Measurements from ENCODE around the gene NOXA1.

DNA sequence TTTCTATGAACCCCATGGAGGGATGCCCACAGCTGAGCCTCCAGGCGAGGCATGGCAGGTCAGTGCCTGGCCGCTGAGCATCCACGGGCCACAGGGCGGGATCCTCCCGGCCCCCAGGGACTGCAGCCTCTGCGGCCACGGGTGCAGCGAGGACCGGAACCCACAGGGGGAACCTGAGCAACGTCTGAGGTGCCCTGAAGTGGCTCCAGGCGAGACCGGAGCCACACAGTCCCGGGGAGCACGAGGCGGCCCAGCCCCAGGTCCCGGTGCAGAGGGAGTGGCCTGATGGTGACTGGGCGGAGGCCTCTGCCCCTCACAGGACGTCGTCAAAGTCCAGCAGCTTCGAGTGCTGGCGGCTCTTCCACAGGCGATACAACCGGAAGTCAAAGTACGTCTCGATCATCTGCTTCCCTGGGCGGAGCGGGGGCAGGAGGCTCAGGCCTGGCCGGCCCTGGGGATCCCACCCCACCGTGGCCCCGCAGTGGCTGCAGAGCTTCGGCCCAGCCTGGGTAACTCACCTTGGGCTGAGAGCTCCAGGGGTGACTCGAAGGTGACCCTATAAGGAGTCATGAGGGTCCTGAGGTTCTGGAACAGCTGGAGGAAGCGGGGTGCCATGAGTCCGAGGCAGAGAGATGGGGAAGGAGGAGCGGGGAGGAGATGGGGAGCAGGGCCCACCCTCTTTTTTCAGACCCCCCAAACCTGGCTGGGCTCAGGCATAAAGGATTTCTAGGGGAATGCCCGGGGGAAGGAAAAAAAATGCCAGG lies 26.1 kb downstream of the NOXA1 start:
- TF ChIP-seq ATF2 (tag by site-specific recombination; IDR thresholded peaks at IDR 0.05; ENCODE audit: low read depth) (no peak), ZIC2 (tag by site-specific recombination; IDR thresholded peaks at IDR 0.05) (no peak), SETDB1 (IDR thresholded peaks at IDR 0.05; ENCODE audit: insufficient read length, low read length) (no peak), GLIS1 (tag by site-specific recombination; IDR thresholded peaks at IDR 0.05) (no peak), ZNF391 (tag by site-specific recombination; IDR thresholded peaks at IDR 0.05; ENCODE audit: borderline replicate concordance, low read depth) (no peak), PBX3 (CRISPR knock-in tag; IDR thresholded peaks at IDR 0.05) (no peak), IKZF3 (tag by site-specific recombination; IDR thresholded peaks at IDR 0.05) (no peak), PRDM10 (tag by site-specific recombination; IDR thresholded peaks at IDR 0.05) (no peak)
- TF ChIP-seq, protein P1, sequence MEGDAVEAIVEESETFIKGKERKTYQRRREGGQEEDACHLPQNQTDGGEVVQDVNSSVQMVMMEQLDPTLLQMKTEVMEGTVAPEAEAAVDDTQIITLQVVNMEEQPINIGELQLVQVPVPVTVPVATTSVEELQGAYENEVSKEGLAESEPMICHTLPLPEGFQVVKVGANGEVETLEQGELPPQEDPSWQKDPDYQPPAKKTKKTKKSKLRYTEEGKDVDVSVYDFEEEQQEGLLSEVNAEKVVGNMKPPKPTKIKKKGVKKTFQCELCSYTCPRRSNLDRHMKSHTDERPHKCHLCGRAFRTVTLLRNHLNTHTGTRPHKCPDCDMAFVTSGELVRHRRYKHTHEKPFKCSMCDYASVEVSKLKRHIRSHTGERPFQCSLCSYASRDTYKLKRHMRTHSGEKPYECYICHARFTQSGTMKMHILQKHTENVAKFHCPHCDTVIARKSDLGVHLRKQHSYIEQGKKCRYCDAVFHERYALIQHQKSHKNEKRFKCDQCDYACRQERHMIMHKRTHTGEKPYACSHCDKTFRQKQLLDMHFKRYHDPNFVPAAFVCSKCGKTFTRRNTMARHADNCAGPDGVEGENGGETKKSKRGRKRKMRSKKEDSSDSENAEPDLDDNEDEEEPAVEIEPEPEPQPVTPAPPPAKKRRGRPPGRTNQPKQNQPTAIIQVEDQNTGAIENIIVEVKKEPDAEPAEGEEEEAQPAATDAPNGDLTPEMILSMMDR (tag by site-specific recombination; IDR thresholded peaks at IDR 0.05), result no peak

Measured in HEK293 (cell line).